Loucy (cell line): ENCODE data around the gene GNPTAB.

Source experiments
- CTCF ChIP-seq: fragments of 200-600 bp; sonication (generic); conservative IDR thresholded peaks from 2 replicates; pipeline ENCODE4 v1.5.1; 2014; ENCODE audit warnings: mild to moderate bottlenecking, antibody characterized with exemption, low read length
- EZH2phosphoT487 ChIP-seq: fragments of 200-600 bp; IDR thresholded peaks from 2 replicates; pipeline ENCODE4 v1.6.1; 2018; ENCODE audit warnings: antibody characterized with exemption, mild to moderate bottlenecking, moderate library complexity, borderline replicate concordance

DNA sequence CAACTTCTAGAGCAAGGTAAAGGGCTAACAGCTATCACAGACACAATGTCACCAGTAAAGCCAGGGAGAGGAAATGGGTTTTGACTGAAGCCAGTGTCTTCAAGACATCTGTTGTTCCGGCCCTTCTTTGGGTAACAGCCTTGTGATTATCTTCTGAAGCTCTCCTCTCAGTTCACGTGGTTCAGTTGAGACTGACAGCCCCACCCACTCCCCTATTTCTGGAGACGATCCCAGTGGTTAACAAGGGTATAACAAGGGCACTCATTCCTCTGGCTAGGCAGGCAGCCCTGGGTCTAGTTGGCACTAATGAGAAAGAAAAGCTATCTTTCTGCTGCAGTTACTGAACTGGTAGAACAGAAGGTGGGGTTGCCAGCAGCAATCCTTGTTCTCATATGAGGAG lies 6.9 kb downstream of the GNPTAB start:
- TF ChIP-seq CTCF (peak; percentile 61), EZH2phosphoT487 (no peak)
